ENCODE data around the gene GDF2. TPM values are rescaled to one million over a fixed set of nuclear protein-coding genes. Genes with fewer than 3 reads are reported as not detected.

GDF2 gene
- total RNA-seq, 2 donors from 2014 or later: 0.16 TPM; not detected in 1

GRCh38 chr10:47278720-47279119 lies 43.5 kb upstream of the GDF2 start:
- Histone ChIP-seq H3K4me3 (no peak overlapping the region), H3K27ac (no peak overlapping the region), H3K9me3 (no peaks in the 10 kb centered on the region), H3K4me1 (no peaks in the 10 kb centered on the region), H3K27me3 (no peaks in the 10 kb centered on the region), H3K36me3 (no peaks in the 10 kb centered on the region)
- no peak for TF ChIP-seq CTCF (IDR thresholded peaks at IDR 0.05)
- DNase-seq (ENCODE audit: low spot score): no peak

- TF ChIP-seq CTCF (IDR thresholded peaks at IDR 0.05): no peak
- H3K27me3 ChIP-seq: no peaks in the 10 kb centered on the region
- H3K27ac ChIP-seq: no peak overlapping the region
- H3K9me3 ChIP-seq: no peaks in the 10 kb centered on the region
- H3K36me3 ChIP-seq: no peaks in the 10 kb centered on the region
- no peak for DNase-seq (ENCODE audit: low spot score)
- no peaks in the 10 kb centered on the region for H3K4me1 ChIP-seq
- no peak overlapping the region for H3K4me3 ChIP-seq
Observed at GRCh38 chr10:47279276-47279675, 43.0 kb upstream of the GDF2 start.

DNA sequence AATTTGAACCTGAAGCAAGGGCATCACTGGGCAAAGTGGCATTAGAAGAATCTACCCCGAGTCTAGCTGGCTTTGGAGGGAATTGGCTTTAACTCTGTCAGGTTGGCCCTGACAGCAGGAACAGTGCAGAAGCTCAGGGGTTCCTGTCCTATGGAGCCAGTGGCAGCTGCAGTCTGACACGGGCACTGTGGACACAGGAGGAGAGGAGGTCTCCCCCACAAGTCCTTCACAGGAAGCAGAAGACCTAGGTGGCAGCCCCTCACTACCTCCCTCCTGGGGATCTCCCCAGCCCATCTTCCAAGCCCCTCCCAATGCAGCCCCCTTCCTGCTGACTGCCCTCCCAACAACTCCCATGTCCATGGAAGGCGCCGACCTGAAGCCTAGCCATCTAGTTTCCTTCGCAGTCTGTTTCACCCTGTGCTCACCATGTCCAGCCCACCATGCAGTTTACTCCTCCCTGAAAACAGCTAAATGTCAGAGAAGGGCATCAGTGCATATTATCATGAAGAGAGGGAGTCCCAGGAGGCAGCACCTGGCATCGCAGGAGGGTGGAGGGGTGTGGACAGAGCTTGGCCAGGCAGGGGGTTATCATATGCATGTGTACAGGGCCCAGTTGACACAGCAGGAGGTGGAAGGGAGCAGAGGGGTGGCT lies 40.1 kb upstream of the GDF2 start:
- no peaks in the 10 kb centered on the region for H3K9me3 ChIP-seq
- peaks cover 0 to 9% of the 10 kb centered on the region in 2 donors for H3K4me1 ChIP-seq
- H3K27me3 ChIP-seq: no peaks in the 10 kb centered on the region
- no peak for TF ChIP-seq CTCF (IDR thresholded peaks at IDR 0.05)
- no peaks in the 10 kb centered on the region for H3K36me3 ChIP-seq
- H3K27ac ChIP-seq: no peak overlapping the region
- no peak for DNase-seq (ENCODE audit: low spot score)
- no peak overlapping the region for H3K4me3 ChIP-seq

GRCh38 chr10:47282657-47283018 lies 39.6 kb upstream of the GDF2 start:
- no peak for TF ChIP-seq CTCF (IDR thresholded peaks at IDR 0.05)
- Histone ChIP-seq H3K27me3 (no peaks in the 10 kb centered on the region), H3K36me3 (no peaks in the 10 kb centered on the region), H3K4me3 (no peak overlapping the region), H3K4me1 (peaks cover 0 to 14% of the 10 kb centered on the region in 2 donors), H3K27ac (no peak overlapping the region), H3K9me3 (no peaks in the 10 kb centered on the region)
- no peak for DNase-seq (ENCODE audit: low spot score)

DNA sequence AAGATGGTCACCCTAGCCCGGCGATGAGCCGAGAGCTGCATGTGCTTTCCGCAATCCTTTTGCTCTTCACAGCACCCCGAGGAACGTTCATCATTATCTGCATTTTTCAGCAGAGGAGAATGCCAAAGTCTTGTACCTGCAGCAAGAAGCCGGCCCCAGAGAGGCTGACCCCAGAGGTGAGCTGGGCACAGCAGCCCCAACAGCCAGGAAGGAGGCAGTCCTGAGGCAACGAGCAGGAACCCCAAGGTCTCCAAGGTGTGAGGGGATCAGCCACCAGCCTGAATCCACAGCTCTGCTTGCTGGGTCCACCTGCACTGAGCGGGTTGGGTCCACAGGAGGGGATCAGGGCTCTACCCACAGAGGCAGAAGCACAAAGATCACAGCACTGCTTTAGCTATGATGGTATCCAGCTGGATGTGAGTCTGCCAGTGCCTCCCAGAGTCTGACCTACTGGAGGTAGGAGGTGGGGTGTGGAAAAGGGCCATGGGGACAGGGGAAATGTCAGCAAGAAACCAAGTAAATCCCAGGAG lies 39.1 kb upstream of the GDF2 start:
- peaks cover 0 to 18% of the 10 kb centered on the region in 2 donors for H3K4me1 ChIP-seq
- no peak for DNase-seq (ENCODE audit: low spot score)

More for the DNA sequence above, 39.1 kb upstream of the GDF2 start:
- no peaks in the 10 kb centered on the region for H3K36me3 ChIP-seq
- no peaks in the 10 kb centered on the region for H3K27me3 ChIP-seq
- no peak overlapping the region for H3K27ac ChIP-seq
- no peaks in the 10 kb centered on the region for H3K9me3 ChIP-seq
- no peak overlapping the region for H3K4me3 ChIP-seq
- TF ChIP-seq CTCF (IDR thresholded peaks at IDR 0.05): no peak

All from right atrium auricular region (tissue), 2 donors.